ENCODE measurements around the gene ATF6. TPM values are rescaled to one million over a fixed set of nuclear protein-coding genes. Genes with fewer than 3 reads are reported as not detected.
A peak's percentile ranks its signal among the peaks of the same experiment; 100 is the strongest.

The ATF6 gene
- total and polyA plus RNA-seq, 9 of the 15 experiments (the other 6 are each of a cell fraction or from before 2014, with no cell fraction given) = 11.7 to 32.4 (median 20.4) TPM

GRCh38 chr1:161726473-161727255 lies 39.5 kb upstream of the ATF6 start (continued):
- TF ChIP-seq, protein P1, sequence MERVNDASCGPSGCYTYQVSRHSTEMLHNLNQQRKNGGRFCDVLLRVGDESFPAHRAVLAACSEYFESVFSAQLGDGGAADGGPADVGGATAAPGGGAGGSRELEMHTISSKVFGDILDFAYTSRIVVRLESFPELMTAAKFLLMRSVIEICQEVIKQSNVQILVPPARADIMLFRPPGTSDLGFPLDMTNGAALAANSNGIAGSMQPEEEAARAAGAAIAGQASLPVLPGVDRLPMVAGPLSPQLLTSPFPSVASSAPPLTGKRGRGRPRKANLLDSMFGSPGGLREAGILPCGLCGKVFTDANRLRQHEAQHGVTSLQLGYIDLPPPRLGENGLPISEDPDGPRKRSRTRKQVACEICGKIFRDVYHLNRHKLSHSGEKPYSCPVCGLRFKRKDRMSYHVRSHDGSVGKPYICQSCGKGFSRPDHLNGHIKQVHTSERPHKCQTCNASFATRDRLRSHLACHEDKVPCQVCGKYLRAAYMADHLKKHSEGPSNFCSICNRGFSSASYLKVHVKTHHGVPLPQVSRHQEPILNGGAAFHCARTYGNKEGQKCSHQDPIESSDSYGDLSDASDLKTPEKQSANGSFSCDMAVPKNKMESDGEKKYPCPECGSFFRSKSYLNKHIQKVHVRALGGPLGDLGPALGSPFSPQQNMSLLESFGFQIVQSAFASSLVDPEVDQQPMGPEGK (CRISPR knock-in tag; IDR thresholded peaks at IDR 0.05; ENCODE audit: borderline replicate concordance) = no peak
- TF ChIP-seq ZNF77 (CRISPR knock-in tag; IDR thresholded peaks at IDR 0.05) = no peak
- no peak for TF ChIP-seq ZNF239 (CRISPR knock-in tag; IDR thresholded peaks at IDR 0.05)
- no peak for TF ChIP-seq ZBTB26 (CRISPR knock-in tag; IDR thresholded peaks at IDR 0.05)
- TF ChIP-seq, protein P2, sequence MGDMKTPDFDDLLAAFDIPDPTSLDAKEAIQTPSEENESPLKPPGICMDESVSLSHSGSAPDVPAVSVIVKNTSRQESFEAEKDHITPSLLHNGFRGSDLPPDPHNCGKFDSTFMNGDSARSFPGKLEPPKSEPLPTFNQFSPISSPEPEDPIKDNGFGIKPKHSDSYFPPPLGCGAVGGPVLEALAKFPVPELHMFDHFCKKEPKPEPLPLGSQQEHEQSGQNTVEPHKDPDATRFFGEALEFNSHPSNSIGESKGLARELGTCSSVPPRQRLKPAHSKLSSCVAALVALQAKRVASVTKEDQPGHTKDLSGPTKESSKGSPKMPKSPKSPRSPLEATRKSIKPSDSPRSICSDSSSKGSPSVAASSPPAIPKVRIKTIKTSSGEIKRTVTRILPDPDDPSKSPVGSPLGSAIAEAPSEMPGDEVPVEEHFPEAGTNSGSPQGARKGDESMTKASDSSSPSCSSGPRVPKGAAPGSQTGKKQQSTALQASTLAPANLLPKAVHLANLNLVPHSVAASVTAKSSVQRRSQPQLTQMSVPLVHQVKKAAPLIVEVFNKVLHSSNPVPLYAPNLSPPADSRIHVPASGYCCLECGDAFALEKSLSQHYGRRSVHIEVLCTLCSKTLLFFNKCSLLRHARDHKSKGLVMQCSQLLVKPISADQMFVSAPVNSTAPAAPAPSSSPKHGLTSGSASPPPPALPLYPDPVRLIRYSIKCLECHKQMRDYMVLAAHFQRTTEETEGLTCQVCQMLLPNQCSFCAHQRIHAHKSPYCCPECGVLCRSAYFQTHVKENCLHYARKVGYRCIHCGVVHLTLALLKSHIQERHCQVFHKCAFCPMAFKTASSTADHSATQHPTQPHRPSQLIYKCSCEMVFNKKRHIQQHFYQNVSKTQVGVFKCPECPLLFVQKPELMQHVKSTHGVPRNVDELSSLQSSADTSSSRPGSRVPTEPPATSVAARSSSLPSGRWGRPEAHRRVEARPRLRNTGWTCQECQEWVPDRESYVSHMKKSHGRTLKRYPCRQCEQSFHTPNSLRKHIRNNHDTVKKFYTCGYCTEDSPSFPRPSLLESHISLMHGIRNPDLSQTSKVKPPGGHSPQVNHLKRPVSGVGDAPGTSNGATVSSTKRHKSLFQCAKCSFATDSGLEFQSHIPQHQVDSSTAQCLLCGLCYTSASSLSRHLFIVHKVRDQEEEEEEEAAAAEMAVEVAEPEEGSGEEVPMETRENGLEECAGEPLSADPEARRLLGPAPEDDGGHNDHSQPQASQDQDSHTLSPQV (IDR thresholded peaks at IDR 0.05) = no peak
- TF ChIP-seq, protein P3, sequence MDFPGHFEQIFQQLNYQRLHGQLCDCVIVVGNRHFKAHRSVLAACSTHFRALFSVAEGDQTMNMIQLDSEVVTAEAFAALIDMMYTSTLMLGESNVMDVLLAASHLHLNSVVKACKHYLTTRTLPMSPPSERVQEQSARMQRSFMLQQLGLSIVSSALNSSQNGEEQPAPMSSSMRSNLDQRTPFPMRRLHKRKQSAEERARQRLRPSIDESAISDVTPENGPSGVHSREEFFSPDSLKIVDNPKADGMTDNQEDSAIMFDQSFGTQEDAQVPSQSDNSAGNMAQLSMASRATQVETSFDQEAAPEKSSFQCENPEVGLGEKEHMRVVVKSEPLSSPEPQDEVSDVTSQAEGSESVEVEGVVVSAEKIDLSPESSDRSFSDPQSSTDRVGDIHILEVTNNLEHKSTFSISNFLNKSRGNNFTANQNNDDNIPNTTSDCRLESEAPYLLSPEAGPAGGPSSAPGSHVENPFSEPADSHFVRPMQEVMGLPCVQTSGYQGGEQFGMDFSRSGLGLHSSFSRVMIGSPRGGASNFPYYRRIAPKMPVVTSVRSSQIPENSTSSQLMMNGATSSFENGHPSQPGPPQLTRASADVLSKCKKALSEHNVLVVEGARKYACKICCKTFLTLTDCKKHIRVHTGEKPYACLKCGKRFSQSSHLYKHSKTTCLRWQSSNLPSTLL (IDR thresholded peaks at IDR 0.05) = no peak
- no peak for TF ChIP-seq BRD4 (IDR thresholded peaks at IDR 0.05)
- no peak for TF ChIP-seq NFATC3 (IDR thresholded peaks at IDR 0.05)
- no peak for TF ChIP-seq ZNF143 (CRISPR knock-in tag; IDR thresholded peaks at IDR 0.05)
- TF ChIP-seq ZC3H4 (CRISPR knock-in tag; IDR thresholded peaks at IDR 0.05; ENCODE audit: borderline replicate concordance) = no peak; the same call in 1 of the 2 replicates
- TF ChIP-seq, protein P4, sequence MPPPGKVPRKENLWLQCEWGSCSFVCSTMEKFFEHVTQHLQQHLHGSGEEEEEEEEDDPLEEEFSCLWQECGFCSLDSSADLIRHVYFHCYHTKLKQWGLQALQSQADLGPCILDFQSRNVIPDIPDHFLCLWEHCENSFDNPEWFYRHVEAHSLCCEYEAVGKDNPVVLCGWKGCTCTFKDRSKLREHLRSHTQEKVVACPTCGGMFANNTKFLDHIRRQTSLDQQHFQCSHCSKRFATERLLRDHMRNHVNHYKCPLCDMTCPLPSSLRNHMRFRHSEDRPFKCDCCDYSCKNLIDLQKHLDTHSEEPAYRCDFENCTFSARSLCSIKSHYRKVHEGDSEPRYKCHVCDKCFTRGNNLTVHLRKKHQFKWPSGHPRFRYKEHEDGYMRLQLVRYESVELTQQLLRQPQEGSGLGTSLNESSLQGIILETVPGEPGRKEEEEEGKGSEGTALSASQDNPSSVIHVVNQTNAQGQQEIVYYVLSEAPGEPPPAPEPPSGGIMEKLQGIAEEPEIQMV (tag; conservative IDR thresholded peaks at IDR 0.05; ENCODE audit: low read depth) = no peak
- TF ChIP-seq MAFK (IDR thresholded peaks at IDR 0.05; ENCODE audit: low read length) = no peak
- no peak for TF ChIP-seq ZNF41 (CRISPR knock-in tag; conservative IDR thresholded peaks at IDR 0.05)
- TF ChIP-seq NONO (IDR thresholded peaks at IDR 0.05; ENCODE audit: low read depth in 2 of 2, low read length in 1 of 2) = peak; percentile 55 to 77; a peak in 2 of 4 replicates
- TF ChIP-seq HSF4 (CRISPR knock-in tag; IDR thresholded peaks at IDR 0.05; ENCODE audit: borderline replicate concordance) = no peak
- TF ChIP-seq DDX20 (tag; IDR thresholded peaks at IDR 0.05; ENCODE audit: low read depth) = no peak
